DMS 273 (cell line): ENCODE measurements around the gene CHST15.

Experiments
- DNase-seq: peaks from one replicate; lab custom pipeline; 2025; ENCODE audit not compliant: unreplicated experiment; lab: John Stamatoyannopoulos, UW

The CHST15 gene, protein sequence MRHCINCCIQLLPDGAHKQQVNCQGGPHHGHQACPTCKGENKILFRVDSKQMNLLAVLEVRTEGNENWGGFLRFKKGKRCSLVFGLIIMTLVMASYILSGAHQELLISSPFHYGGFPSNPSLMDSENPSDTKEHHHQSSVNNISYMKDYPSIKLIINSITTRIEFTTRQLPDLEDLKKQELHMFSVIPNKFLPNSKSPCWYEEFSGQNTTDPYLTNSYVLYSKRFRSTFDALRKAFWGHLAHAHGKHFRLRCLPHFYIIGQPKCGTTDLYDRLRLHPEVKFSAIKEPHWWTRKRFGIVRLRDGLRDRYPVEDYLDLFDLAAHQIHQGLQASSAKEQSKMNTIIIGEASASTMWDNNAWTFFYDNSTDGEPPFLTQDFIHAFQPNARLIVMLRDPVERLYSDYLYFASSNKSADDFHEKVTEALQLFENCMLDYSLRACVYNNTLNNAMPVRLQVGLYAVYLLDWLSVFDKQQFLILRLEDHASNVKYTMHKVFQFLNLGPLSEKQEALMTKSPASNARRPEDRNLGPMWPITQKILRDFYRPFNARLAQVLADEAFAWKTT

GRCh38 chr10:124092860-124093773 is at the start of gene CHST15:
CHST15 (minus strand) TSS chr10:124093598; CDS start chr10:124046212, 47,386 bp downstream.
- DNase-seq: peak; percentile 45

DNA sequence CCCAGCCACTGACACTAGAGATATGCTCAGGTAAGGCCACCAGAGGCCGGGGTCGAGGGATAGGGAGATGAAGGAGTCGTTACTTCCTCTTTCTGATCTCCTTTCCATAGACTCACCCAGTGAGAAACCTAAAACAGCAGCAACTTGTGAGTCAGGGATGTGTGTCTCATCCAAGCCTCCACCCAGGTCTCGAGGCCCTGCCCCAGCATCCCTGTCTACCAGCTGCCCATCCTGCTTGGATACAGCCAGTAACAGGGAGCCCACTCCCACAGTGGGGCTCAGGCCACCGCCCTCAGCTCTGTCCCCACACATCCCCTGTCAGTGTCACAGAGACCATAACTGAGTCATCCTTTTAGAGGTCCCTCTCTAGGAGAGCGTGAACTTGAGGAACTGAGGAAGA is 49.6 kb upstream of the CHST15 start:
- DNase-seq: no peak

DNA sequence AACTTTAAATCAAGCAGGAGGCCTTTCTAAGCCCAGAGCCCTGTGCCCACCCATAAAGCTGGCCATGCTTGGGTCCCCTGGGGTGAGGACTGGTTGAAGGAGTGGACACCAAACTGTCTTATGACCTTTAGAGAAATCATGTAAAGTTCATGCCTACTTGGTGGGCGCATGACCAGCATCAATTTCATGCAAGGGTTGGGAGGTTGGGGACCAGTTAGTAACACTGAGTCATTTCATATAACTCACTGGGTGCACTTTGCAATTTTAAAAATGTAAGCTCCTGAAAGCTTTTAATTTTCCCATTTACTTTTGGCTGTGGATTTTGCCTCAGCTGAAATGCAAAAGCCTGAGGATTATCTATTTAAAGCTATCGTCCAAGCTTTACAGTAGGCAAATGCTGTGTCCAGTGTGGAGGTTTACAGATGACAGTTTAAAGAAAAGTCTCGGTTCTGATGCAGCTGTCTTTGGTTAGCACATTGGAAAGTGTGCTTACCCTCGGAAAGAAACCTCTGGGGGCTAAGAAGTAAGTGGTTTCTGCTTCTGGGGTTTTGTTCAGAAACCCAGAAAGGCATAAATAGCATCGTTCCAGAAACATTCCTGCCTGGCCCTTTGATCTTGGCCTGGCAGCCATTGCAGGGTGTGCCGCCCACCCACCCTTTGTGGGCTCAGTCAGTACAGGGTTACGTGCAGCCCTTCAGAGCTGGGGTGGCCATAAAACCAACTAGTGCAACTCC is 48.8 kb upstream of the CHST15 start:
- DNase-seq: no peak

- no peak for DNase-seq
These were observed 45.5 kb upstream of the CHST15 start for GRCh38 chr10:124138883-124139348.

- DNase-seq: no peak
These were observed 44.9 kb upstream of the CHST15 start for GRCh38 chr10:124138195-124138882.

- no peak for DNase-seq
These were observed 41.0 kb upstream of the CHST15 start for GRCh38 chr10:124134251-124134893.

DNA sequence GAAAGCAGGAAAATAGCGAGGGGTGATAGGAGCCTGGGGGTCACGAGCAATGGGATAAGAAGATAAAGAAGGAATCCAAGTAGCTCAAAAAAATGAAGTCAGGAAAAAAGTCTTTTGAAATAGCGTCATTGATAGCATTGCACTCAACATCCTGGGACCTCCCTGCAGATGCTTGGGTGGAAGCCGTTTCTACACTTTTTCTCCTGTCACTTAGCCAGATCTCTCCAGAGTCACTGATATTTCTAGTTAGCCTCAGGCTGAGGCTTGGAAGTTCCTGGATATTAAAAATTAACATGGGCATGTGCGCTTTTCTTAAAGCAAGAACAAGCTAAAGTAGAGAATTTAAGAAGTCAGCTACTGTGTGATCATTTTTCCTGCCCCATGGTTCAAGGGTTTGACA is 39.5 kb upstream of the CHST15 start:
- DNase-seq: no peak

DNA sequence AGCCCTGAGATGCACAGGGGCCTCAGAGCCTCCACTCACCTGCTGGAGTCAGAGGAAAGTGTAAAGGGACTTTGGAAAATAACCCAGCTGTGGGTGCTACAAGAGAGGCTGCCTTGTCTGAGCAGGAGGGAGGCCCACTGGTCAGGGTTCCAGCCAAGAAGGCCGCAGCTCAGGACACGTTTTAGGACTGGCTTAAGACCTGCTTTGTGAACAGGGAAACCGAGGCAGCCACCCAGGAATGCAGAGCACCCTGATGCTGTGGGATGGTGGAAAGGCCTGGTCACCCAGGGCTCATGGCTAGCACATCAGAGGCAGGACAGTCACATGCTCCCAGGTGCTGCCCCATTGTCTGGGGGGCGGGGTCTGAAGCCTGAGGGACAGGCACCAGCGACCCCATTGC is 38.9 kb upstream of the CHST15 start:
- no peak for DNase-seq

GRCh38 chr10:124131172-124131571 is 37.8 kb upstream of the CHST15 start:
- no peak for DNase-seq

DNA sequence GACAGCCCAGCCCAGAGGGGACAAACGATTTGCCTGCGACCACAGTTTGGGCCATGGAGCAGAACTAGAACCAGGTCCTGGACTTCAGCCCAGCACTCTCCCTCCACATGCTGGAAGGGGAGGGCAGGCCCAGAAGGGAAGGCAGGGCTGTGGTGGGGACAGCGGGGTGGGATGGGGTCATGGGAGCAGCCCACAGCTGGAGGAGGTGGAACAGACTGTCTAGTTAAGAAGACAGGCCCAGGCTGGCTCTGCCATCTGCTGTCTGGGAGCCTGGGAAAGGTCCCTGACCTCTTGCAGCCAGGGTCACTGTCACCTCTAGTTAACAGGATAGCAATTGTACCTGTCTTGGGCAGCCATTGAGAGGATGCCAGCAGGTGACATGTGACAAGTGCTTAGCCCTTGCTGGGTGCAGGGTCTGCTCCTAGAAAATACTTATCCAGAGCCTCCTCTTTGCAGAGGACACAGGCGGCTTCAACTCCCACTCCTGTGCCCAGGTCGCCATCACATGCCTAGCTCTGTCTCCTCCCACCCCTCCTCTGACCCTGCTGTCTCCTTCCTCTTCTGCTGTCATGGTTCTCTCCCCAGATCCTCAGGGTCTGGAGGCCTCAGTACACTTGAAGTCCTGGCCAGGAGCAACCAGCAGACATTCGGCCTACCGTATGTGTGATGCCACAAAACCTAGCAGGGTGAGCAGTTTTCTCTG is 37.0 kb upstream of the CHST15 start:
- peak; percentile 14 for DNase-seq

DNA sequence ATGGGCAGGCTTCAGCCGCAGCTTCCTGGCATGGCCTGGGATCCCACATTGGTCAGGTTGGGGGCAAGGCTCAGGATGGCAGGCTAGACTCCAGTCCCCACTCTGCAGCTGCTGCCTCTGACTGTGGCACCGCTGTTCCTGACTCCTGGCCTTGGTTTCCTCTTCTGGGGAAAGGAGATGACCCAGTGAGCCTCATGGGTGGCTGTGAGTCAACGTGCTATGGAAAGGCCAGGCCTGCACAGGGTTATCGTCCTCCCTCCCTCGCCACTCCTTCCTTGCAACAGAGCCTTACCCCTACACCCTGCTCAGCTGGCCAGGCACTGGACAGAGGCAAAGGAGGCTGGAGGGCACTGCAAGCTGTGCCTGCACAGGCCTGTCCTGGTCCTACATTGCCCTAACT is 36.1 kb upstream of the CHST15 start:
- no peak for DNase-seq

DNA sequence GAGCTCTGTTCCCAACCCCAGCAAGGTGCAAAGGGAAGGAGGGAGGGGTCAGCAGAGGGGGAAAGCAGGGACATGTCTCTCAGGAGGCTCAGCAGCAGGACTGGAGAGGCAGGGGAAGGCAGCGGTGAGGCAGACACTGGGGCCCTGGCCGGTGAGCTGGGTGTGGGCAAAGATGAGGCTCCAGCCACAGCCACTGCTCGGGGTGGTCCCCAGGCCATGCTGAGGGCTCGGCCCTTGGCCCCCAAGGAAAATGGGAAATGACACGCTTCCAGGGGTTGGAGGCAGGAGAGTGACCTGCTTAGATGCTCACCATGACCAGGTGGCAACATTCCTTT is 35.4 kb upstream of the CHST15 start:
- DNase-seq: no peak

GRCh38 chr10:124127965-124128810 is 34.8 kb upstream of the CHST15 start:
- no peak for DNase-seq

DNA sequence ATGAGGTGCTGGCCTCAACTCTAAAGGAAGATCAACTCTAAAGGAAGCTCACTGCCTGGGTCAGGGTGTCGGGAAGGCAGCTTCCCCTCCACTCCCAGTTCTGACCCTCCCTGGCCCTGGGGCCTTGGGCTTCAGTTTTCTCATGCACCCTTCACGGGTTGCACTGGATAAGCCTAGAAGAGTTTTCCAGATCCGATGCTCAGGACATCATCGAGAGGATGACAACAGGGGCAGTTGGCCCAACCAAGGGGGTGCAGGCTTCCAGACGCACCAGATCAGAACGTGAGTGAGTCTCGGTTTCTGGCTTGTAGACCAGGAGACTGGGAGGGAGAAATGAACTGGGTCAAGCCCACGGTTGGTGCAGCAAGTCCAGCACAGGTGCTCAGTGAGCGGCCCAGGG is 34.2 kb upstream of the CHST15 start:
- no peak for DNase-seq

DNA sequence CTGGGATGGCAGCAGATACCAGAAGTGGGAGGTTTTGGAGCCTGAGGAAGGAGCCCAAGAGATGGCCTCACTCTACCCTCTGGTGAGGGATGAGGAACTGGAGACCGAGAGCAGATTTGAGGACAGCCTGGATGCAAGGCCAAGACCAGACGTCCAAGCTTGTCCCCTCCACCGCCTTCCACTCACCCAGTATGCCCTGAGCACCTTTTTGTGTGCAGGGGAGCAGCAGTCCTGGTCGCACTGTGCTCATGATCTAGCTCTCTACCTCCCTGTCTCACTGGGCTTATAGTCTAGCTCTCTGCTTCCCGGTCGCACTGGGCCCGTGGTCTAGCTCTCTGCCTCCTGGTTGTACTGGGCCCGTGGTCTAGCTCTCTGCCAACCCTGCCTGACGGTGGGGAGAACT is 33.6 kb upstream of the CHST15 start:
- DNase-seq: no peak

DNA sequence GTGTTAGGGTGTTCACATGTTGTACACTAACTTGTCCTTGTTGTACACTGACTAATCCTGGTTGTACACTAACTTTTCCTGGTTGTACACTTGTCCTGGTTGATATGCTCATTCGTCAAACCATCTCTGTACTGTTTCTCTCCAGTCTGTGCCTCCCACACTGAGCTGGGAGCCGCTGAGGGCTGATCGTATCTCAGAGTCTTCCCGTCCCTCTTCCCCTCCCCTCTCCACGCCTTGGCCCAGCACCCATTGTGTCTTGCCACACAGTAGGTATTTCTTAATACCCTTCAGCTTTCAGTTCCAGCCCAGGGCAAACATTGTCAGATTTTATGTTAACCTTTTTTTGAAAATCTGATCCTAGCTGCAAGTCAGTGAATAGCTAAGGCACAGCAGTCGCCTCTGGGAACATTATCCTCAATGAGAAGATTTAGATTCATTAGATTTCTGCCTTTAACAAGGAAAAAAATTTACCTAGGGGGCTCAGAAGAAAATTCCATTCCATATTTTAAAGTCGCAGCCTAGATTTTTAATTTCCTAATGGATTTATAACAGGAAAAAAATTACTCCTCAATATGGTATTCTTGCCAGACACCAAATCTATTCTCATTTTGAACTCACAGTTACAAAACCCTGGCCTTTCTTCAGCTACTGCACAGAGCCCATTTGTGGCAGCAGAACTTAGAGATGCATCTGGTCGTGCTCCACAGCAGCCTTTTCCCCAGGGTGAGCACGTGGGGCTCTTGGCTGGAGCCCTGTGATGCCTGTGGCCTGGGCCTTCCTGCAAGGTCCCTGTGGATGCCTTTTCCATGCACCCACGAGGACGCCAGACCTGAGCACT is 33.0 kb upstream of the CHST15 start:
- no peak for DNase-seq

- peak; percentile 10 for DNase-seq
These were observed 32.1 kb upstream of the CHST15 start for GRCh38 chr10:124125305-124126116.
